ENCODE data around the gene C2CD3.

The C2CD3 gene

DNA sequence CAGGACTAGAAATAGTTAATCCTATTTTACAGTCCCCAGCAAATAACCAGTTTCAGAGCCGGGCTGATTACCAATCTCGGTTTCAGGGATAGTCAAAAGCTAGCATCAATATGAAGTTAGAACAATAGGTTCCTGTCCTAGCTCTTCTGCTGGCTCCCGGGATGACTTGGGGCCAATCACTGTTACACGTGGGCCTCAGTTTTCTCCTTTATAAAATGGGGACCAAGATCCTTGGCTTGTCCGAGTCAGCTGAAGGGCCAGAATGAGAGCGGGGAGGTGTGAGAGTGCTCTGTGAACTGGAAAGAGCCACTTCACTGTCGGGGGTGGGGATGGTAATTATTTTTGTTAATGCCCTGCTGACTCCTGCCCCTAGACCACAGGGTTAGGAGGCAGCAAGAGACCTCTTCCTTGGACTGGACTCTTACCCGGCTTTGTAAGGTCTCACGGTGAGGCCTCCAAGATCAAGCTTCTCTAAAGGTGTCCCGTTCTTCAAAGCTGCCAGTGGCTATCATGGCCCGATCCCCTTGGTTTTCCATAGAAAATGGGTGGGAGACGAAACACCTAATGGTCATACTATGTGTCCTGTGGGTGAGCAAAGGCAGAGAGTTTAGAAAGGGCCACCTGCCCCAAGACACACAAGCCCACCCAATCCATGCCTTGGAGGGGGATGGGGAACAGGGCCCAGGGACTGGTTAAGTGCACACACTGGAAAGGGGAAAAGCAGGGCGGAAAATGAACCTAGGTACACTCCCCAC lies 189.6 kb downstream of the C2CD3 start:
- no peak for DNase-seq (ENCODE audit: low read depth)

DNA sequence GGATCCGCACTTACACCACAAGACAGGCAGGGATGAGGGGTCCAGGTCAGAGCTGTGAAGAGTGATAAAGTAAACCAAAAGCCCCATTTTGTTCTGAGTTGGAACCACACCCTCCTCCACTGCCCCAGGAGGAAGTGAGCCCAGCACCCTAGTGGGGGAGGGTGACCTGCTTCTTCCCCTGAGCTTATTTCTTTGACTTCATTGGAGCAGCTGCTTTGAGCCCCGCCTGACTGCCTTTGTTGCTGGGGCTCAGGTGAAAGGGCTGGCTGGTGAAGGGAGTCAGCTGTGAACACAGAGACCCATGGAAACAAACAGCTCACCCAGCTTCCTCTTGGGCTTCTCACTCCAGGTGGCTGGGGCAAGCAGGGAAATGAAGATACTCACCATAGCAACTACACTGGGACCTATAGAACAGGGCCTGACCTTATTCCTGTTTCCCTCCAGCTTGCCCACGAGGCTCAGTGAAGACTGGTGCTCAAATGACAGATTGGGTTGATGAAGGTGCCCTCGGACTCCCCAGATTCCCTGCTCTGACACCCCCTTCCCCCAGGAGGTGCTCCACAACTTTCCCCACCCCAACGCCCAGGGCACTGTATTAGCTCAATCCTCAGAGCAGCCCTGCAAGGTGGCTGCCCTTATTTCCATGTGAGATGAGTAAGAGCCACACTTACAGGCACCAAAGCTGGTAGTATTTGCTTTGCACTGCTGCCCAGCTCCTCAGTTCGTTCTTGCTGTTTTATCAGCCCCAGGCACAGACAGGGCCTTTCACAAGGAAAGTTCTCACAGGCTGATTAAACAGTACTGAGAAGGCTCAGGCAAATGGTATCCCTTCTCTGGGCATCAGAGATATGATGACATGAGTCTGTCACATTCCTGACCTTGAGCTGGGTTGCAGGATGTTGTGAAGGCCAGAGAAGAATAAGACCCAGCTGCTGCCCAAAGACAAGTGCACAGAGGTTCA lies 190.5 kb downstream of the C2CD3 start:
- no peak for DNase-seq (ENCODE audit: low read depth)

DNA sequence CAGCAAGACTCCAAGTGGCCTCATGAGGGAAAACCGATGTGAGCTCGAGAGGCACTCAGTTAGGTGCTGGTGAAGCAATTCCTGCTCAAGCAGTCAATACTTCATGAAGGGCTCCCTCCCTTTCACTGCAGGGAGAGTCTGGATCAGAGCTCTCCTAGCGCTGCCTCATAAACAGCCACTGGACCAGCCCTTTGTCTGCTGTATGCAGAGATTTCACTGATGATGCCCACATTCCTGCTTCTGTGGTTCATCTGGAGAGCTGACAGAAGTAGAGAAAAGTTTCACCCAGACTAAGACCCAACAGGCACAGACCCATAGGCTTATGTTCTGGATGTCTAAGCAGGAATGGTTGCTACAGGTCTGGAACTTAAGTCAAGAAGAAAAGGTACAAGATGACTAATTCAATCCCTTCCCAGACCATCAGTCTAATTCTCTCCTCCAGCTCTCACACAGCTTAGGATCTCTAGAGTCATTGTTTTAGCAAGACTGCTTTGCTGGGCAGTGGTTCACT lies 192.2 kb downstream of the C2CD3 start:
- DNase-seq (ENCODE audit: low read depth), result no peak

DNA sequence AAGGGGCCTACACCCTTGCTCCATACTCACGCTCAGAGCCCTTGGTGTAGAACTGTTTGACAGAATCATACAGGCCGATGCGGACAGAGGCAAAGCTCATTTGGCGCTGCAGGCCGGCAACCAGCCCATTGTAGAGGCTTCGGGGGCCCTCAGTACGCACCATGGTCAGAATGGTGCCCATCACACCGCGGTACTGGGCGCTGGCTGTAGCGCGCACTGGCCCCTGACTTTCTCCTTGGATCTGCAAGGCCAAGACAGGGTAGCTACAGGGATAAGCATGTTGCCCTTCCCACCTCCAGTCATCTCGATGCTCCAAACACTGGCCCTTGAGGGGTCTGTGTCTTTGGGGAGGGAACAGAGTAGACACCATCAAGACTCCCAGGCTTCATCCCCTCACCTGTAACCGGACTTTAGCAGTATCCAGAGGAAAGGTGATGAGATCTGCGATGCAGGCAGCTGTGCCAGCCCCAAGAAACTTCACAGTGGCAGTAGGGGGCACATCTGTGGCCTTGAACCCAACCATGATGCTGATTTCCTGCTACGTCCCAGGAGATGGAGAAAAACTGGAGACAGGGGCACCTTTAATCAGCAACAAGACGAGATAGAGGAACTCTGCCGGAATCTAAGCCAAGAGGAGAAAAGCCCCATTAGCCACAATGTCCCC lies 192.8 kb downstream of the C2CD3 start:
- no peak for DNase-seq (ENCODE audit: low read depth)

DNA sequence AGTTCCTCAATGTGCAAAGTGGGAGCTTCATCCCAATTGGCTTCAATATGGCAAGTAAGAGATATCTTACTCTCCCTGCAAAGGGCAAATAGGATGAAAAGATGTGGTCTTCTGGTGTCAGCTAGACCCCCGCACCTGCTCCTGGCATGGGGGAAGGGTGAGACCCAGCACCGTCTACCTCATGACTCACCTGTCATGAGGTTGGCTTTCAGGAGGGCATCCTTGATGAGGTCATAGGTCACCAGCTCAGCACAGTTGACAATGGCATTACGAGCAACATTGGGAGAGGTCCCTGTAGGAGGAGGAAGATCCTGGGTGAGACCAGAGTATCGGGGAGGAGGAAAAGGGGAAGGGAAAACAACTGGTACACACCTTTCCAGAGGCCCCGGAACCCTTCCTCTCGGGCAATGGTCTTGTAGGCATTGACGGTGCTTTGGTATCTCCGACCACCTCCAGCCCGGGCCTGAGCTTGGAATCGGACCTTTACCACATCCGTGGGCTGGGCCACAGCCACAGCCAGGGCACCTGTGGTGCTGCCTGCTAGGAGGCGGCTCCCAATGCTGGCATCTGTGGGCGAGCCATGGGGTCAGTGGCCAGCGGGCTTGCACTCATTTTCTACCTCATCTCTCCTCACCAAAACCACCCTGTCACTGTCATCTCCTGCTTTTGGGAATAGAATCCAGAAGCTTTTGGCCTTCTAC lies 194.2 kb downstream of the C2CD3 start:
- no peak for DNase-seq (ENCODE audit: low read depth)

DNA sequence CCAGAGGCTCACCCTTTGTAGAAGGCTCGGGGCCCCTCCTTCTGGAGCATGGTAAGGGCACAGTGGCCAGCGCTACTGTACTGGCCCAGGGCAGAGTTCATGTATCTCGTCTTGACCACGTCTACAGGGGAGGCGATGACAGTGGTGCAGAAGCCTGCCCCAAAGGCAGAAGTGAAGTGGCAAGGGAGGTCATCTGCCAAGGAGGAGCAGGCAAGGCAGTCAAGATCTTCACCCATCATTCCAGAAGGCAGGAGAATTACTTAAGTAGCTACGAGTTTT lies 195.4 kb downstream of the C2CD3 start:
- DNase-seq (ENCODE audit: low read depth), result no peak

DNA sequence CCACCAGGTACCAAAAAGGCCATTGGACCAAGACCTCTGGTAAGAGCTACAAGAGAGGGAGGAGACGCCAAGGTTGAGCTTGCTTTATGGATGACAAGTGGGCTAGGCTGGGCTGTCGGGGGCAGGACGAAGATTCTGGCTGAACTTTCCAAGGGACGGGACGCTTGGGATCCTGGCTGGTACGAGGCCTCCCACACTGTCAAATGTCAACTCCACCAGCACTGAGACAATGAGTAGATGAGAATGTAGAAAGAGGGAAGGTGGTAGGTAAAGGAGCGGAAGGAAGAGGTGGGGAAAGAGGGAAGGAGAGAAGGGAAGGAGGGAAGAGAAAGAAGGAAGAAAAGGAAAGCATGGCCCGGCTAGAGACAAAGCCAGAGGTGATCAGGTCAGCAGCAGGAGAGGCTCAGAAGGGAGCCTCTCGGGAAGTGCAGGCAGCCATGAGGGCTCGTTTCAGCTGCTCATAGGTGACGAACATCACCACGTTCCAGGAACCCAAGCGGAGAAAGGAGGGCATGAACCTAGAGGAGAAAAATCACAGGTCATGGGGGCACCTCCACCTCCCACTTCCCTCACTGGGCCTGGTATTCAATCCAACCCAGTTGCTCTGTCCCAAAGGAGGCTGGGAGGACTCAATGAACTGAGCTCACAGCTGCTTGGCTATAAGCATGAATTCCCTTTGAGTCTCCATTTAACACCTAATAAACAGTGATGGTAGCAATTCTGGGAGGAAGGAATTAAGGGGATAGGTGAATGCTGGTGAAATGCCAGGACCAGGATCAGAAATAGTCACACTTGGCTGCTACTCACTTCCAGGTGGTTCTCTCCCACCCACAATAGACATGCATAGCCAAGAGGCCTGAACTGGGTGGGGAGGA lies 196.0 kb downstream of the C2CD3 start:
- no peak for DNase-seq (ENCODE audit: low read depth)

DNA sequence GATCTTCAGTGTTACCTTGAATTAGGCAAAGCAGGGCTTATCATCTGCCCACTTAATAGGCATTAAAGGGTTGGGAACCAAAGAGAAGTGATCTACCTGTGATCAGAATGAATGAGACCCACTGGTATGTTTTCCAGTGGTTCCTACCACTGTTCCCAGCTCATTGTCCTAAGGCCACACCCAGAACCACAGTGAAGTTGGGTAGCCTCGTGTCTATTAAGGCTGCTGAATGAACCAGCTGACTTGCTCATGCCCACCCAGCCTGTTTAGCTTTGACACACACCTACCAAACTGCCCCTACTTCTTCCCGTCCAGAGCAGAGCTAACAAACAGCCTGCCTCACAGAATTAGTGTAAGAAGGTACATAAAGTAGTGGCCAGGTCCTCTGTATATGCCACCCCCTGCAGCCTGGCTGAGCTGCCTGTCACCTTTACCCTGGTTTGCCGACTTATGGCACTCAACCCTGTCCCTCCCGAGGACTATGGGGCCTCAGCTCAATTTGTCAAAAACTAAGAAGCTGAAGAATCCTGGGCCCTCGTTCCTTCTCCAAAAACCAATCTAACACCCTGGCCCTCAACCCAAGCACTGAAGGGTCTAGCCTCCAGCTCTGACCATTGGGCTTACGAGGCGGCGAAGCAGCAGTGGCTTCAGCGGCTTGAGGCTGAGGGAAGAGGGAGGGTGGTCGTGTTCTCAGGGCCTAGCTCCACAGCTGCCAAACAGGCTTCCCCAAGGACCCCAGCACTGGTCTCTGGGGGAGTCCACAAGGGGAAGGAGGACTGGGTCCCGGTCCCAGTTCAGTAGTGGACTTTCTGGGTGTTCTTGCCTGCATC lies 198.0 kb downstream of the C2CD3 start:
- no peak for DNase-seq (ENCODE audit: low read depth)

DNA sequence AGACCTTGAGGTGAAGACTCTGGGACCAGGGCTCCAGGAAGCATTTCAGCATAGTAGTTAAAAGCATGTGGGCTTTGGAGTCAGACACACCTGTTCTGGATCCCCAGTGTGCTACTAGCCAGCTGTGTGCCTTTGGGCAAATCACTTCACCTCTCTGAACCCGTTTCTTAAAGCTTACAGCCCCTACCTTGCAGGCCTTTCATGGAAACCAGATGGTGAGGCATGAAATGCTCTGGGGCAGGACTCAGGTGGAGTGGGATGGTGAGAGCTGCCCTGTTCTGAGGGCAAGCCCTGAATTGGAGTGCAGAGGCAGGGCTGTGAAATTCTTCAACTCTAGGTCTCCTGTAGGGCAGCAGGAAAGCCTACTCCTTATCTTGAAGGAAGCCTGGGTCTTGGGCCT lies 198.6 kb downstream of the C2CD3 start:
- no peak for DNase-seq (ENCODE audit: low read depth)

DNA sequence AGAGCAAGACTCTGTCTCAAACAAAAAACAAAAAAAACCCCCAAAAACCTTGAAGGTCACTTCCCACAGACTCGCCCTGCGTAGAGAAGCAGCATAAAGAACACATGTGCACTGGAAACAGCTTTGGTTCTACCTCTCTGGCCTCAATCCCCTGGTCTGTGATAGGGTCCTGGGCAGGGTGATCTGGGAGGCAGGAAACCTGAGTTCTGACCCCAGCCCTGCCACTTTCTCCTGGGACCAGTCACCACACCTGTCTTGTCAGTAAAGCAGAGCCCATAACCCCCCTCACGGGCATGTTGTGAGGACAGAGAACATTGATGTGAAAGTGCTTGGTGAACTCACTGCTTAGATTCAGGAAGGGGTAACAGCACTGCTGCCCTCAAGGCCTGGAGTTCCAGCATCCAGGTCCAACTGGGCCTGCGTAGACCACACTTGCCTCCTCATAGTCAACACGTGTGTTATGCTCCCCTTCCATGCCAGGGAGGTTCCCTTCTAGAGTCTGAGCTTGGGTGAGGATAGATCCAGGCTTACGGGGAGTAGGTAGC lies 199.6 kb downstream of the C2CD3 start:
- no peak for DNase-seq (ENCODE audit: low read depth)

DNA sequence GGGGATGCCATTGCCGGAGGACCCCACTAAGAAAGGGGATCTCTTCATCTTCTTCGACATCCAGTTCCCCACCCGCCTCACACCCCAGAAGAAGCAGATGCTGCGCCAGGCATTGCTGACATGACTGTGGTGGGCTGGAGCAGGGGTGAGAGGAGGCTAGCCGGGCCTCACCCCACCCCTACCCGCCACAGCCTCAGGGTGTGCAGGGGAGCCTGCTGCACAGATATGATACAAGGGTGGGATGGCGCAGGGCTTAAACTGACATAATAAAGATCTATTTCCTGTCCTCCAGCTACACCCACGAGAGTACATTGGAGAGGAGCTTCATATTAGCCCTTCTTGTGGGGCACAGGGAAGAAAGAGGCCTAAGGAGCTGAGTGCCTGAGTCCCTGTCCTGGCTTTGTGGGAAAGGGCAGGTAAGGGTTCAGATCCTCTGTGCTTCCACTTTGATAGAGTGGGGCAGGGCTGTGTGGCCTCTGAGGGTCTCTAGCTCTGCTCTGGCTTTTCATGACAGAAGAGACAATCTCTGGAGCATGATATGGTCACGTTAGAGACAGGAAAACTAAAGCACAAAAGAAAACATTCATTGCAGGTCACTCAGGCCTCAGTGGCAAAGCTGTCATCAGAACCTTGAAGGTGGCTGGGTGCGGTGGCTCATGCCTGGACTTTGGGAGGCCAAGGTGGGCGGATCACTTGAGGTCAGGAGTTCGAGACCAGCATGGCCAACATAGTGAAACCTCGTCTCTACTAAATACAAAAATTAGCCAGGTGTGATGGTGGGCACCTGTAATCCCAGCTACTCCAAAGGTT lies 200.6 kb downstream of the C2CD3 start:
- DNase-seq (ENCODE audit: low read depth), result no peak

DNA sequence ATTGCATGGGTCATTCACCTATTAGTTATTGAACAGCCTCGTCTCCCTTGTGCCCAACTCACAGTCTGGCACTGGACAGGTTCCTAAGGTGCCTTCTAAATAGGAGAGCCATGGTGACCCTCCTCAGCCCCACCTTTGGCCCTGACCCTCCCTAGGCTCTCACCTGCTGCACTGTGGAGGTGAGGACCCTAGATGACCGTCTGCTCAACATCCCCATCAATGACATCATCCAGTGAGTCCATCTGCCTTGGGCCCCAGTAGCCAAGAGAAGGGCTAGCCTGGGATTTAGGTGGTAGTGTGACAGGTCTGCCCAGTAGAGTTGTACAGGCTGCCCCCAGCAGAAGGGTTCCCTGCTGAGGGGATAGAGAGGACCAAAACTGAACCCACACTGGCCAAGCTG lies 201.7 kb downstream of the C2CD3 start:
- DNase-seq (ENCODE audit: low read depth), result no peak

DNA sequence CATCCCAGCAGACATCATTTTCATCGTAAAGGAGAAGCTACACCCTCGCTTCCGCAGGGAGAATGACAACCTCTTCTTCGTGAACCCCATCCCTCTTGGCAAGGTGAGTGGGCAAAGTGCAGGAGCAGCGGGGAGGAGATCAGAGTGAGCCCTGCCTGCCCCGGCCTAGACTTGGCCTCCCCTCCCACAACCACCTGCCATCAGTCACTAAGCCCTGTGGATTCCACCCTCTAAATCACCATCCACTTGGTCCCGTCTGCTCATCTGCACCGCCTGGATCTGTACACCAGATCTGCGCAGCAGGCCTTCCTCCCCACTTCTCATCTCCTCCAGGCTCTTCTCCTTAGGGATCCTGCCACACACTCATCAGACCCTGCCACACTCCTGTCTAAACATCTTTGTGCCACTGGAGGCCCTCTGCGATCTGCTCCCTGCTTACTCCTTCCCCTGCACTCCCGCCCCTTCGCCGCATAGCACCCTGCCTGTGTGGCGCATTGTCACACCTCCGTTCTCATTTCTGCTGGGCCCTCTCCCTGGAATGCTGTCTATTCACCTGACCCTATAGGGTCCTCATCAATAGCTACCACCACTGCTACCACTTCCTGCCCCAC lies 202.3 kb downstream of the C2CD3 start:
- no peak for DNase-seq (ENCODE audit: low read depth)

DNA sequence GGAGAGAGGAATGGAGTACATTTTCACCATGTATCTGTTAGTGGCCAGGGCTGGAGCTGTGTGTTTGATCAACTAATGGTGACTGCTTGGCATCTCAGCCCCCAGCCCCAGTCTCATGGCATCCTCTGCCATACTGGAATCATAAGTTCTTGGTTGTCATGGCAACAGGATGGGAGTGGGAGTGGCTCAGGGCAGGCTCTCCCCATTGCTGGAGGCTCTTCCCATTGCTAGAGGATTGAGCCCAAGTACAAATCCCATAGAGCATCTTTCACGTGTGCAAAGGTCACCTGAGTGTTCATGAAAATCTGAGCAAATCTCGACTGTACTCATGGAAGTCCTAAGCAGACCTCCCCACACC lies 205.1 kb downstream of the C2CD3 start:
- no peak for DNase-seq (ENCODE audit: low read depth)

DNA sequence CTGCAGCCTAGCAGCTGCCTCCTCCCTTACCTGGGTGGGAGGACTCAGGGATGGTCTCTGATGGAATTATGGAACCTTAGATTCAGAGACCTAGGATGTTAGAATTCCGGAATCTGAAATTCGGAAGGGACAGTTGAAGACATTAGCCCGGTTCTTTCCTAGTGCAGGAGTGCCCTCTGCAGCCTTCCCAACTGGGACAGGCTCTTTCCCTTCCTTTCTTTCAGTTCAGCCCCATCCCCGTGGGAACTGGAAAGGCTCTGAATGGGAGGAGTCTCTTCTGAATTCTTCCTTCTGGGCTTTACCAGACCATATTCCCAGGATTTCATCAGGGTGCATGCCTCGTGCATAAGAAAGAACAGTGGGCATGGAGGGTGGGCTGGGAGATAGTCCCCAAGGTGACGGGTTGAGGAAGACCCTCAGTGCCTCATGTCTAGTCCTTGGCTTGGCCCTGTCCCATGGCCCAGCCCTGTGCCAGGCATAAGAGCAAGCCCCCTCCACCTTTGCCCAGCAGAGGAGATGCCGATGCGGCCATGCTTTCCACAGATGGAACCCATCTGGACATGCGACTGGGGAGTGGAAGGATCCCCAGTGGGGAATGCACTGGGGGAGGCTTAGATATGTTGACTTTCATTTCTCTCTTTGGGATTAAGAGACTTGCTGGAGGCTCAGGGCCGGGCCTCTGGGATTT lies 205.6 kb downstream of the C2CD3 start:
- DNase-seq (ENCODE audit: low read depth), result no peak

DNA sequence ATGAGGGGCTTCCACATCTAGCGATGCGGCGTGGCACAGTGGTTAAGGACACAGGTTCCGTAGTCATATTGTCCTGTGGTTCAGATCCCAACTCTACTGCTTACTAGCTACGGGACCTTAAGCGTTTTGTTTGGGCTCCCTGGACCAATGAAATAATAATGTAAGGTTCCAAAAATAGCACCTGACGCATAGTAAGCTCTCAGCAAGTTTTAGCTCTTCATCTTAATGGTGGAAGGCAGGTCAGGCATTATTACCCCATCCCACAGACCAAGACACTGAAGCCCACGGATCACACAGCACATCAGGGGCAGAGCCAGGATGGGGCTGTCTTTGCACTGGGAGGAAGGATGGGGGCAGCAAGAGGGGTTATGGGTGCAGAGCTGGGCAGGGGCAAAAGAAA lies 206.9 kb downstream of the C2CD3 start:
- no peak for DNase-seq (ENCODE audit: low read depth)

Data from HS-27A (cell line).